NCI-H1694 (cell line): ENCODE data around the gene ZBTB37.
"Not testable (repeated sequence)": the region's sequence is repeated elsewhere in the genome, so short reads cannot be mapped to it uniquely, and the experiment has no call there.

ENCODE experiments used
- DNase-seq: peaks from one replicate; lab custom pipeline; 2025; lab: John Stamatoyannopoulos, UW

ZBTB37 gene

DNA sequence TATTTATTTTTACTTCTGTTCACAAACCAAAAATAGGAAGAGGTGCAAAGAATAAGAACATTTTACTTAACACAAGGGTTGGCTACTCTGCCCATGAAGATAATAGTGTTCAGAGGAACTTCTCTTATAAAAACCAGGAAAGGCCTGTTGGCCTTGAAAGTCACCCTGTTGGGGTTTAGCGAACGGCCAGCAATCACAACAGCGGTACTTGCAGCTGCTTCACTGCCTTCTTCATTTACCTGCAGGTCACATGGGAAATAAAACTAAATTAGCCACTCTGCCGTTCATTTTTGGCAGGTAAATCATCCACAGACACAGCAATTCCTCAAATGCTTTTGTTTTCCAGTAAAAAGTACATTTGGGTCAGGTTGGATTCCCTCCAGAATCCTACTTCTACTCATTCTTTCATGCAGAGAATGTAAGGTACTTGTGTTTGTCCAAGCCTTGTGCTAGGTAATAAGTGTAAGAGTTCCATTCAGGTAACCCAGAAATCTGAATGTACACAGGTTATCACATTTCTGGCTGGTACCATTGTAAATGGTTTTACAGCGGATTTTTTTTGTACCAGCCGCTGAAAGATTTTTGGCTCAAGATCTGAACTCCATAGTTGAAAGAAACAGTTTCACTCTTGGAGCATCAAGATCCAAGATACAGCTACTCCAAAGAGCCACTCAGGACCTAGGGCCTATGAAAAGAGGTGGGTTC is 35.8 kb downstream of the ZBTB37 start:
- DNase-seq: no peak

DNA sequence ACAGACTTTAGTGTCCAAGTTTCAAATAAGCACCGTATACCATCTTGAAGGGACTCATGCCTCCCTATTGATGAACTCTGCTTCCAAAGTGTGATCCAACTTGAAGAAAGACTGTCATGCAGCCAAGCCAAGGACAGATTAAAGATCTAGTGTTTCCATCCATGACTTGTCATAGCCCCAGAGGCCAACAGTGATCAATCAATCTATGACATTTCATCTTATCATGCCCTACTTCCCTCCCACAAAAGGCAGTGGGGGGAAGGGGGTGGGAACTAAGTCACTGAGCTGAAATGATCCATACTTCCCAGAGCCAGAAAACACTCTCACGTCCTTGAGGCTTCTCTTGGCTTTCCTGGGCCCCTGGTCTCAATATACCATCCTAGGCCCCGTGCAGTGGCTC is 44.9 kb downstream of the ZBTB37 start:
- no peak for DNase-seq

DNA sequence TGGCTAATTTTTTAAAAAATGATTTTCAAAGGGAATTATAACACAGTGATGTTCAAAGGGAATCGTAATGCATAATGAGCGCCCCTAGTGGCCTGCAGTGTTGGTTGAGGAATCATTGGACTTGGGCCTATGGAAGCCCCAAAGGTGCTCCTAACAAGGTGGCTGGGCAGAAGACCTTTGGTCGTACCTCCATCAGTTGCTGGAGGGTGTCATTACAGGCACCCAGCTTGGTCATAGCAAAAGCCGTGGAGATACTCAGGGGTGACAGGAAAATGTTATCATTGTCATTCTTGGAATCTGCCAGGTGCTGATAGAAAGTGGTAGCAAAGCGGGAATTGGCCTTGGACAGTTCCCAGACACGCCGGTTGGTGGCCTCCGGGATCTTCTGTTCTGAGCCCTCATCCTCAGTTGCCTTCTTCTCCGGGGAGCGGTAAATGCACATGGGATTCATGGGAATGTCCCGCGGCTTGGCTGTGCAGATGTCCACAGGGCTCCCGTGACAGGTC is 46.2 kb downstream of the ZBTB37 start:
- DNase-seq: peak; percentile 62

DNA sequence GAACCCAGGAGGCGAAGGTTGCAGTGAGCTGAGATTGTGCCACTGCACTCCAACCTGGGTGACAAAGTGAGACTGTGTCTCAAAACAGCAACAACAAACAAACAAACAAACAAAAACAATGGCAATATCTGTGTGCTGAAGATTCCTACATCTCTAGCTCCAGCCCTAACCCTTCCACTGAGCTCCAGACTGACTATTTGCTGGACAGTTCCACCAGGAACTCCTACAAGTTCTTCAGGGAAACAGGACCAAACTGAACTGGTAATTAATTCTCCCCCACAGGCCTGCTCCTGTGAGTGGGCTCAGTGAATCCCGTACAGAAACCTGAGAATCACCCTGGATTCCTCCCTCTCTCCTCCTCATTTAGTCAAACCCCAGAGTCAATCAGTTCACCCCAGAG is 47.4 kb downstream of the ZBTB37 start:
- DNase-seq: no peak

GRCh38 chr1:173916667-173917066 is 48.5 kb downstream of the ZBTB37 start:
- DNase-seq: no peak

GRCh38 chr1:173917149-173917548 is 49.0 kb downstream of the ZBTB37 start, which contains the start of gene SERPINC1:
SERPINC1 (minus strand) TSS chr1:173917327; CDS start chr1:173917259, 68 bp downstream.
- no peak for DNase-seq

- no peak for DNase-seq
Observed at GRCh38 chr1:173917635-173918493, 49.7 kb downstream of the ZBTB37 start.

- DNase-seq: no peak
Observed at GRCh38 chr1:173920861-173921260, 52.7 kb downstream of the ZBTB37 start.

DNA sequence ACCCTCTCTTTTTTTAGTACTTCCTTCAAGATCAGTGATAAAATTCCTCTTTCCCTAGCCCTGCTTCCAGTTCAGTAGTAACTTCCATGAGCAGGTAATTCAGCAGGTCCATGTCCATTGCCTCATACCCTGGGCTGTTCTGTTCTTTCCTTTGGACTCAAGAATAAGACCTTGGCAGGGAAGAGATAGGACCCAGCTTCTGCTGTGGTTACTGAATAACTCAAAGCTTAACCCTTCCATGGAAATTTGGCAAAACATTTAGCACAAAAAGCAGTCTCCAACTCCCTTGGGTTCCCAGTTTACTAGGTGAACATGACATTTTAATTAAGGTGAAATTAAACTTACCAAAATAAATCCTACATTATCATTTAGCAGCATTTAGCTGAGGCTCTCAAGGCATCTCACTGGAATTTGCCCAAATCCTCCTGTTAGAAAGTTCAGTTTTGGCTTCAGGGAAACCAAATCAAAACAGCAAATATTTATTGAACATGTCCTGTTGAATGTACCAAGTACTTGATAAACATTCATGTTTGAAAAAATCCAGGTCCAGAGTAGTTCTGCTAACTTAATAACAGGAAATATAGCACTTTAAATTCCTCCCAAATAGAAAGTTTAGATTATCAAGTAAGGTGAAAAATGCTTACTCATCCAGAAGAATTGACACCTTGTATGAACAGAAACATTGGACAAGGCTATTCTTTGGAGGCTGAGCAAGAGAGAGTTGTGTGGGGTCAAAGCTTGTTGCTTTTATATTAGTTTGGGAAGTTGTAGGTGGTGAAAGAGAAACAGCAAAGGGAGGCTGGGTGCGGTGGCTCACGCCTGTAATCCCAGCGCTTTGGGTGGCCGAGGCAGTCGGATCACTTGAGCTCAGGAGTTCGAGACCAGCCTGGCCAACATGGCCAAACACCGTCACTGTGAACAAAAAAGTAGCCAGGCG is 57.4 kb downstream of the ZBTB37 start:
- DNase-seq: no peak

DNA sequence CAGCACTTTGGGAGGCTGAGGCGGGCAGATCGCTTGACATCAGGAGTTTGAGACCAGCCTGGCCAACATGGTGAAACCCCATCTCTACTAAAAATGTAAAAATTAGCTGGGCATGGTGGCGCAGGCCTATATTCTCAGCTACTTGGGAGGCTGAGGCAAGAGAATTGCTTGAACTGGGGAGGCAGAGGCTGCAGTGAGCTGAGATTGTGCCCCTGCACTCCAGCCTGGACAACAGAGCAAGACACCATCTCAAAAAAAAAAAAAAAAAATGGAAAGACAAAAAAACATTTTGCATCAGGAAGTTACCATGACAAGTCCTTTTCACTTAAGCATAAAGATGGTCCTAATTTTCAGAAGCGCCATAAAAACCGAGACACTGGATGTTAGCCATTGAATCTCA is 62.4 kb downstream of the ZBTB37 start:
- not testable (repeated sequence) for DNase-seq

- no peak for DNase-seq
Observed at GRCh38 chr1:173934440-173934839, 66.3 kb downstream of the ZBTB37 start.

- DNase-seq: no peak
Observed at GRCh38 chr1:173937062-173937461, 68.9 kb downstream of the ZBTB37 start.

GRCh38 chr1:173946380-173946921 is 78.3 kb downstream of the ZBTB37 start:
- DNase-seq: no peak

- no peak for DNase-seq
Observed at GRCh38 chr1:173948594-173948993, 80.4 kb downstream of the ZBTB37 start.
